ENCODE data around the gene SORCS1. TPM values are rescaled to one million over a fixed set of nuclear protein-coding genes. Genes with fewer than 3 reads are reported as not detected.

Gene SORCS1
- total and polyA plus RNA-seq, 2 experiments from 2014 or later, result 2.9 to 8.9 TPM

DNA sequence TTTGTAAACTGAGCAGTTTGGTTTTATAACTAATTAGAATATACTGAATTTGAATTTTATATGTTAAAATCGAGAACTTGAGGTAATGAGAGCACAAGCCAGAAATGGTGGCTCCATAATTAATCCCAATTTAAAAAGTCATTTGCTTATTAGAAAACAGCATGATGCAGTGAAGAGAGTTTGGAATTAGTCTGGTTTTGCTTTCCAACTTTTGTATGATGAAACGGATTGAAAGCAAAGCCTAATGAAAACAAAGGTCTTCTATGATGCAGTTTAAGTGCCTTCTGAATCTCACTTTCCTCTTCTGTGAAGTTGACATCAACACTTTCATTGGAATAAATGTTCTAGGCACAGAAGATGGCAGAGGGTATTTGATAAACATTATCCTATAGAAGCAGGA, 89.4 kb downstream of the SORCS1 start:
- DNase-seq (ENCODE audit: low spot score) (no peak), ATAC-seq (no peak)
- Mint-ChIP-seq H3K27ac (no peak overlapping the region), H3K36me3 (ENCODE audit: low read depth) (no peaks in the 10 kb centered on the region), H3K4me1 (peaks cover 19% of the 10 kb centered on the region), H3K4me3 (no peak overlapping the region), H3K27me3 (ENCODE audit: insufficient read depth, low read depth, poor library complexity) (no peaks in the 10 kb centered on the region), H3K9me3 (no peaks in the 10 kb centered on the region; the same call in 2 of the 3 replicates)
- Histone ChIP-seq H3K79me2 (replicated peaks; ENCODE audit: insufficient read depth) (no peaks in the 10 kb centered on the region), H3K4me2 (no peak overlapping the region), H3K4me3 (no peak overlapping the region), H3K36me3 (ENCODE audit: insufficient read depth) (no peaks in the 10 kb centered on the region), H3F3A (replicated peaks; ENCODE audit: low read depth) (no peaks in the 10 kb centered on the region), H3K27ac (ENCODE audit: low read depth) (no peak overlapping the region), H3K4me1 (ENCODE audit: insufficient read depth) (peaks cover 12% of the 10 kb centered on the region; the same call in 1 of the 2 replicates), H3K9me2 (ENCODE audit: insufficient read depth) (no peaks in the 10 kb centered on the region), H3K27me3 (ENCODE audit: insufficient read depth) (no peaks in the 10 kb centered on the region), H4K20me1 (replicated peaks; ENCODE audit: insufficient read depth) (no peaks in the 10 kb centered on the region), H2AFZ (no peak overlapping the region)
- TF ChIP-seq, protein P1, sequence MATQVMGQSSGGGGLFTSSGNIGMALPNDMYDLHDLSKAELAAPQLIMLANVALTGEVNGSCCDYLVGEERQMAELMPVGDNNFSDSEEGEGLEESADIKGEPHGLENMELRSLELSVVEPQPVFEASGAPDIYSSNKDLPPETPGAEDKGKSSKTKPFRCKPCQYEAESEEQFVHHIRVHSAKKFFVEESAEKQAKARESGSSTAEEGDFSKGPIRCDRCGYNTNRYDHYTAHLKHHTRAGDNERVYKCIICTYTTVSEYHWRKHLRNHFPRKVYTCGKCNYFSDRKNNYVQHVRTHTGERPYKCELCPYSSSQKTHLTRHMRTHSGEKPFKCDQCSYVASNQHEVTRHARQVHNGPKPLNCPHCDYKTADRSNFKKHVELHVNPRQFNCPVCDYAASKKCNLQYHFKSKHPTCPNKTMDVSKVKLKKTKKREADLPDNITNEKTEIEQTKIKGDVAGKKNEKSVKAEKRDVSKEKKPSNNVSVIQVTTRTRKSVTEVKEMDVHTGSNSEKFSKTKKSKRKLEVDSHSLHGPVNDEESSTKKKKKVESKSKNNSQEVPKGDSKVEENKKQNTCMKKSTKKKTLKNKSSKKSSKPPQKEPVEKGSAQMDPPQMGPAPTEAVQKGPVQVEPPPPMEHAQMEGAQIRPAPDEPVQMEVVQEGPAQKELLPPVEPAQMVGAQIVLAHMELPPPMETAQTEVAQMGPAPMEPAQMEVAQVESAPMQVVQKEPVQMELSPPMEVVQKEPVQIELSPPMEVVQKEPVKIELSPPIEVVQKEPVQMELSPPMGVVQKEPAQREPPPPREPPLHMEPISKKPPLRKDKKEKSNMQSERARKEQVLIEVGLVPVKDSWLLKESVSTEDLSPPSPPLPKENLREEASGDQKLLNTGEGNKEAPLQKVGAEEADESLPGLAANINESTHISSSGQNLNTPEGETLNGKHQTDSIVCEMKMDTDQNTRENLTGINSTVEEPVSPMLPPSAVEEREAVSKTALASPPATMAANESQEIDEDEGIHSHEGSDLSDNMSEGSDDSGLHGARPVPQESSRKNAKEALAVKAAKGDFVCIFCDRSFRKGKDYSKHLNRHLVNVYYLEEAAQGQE (IDR thresholded peaks at IDR 0.05; ENCODE audit: unreplicated experiment), result no peak
- TF ChIP-seq STAT1 (IDR thresholded peaks at IDR 0.05; ENCODE audit: unreplicated experiment) (no peak), ZNF114 (CRISPR knock-in tag; IDR thresholded peaks at IDR 0.05) (no peak)
- TF ChIP-seq, protein P2, sequence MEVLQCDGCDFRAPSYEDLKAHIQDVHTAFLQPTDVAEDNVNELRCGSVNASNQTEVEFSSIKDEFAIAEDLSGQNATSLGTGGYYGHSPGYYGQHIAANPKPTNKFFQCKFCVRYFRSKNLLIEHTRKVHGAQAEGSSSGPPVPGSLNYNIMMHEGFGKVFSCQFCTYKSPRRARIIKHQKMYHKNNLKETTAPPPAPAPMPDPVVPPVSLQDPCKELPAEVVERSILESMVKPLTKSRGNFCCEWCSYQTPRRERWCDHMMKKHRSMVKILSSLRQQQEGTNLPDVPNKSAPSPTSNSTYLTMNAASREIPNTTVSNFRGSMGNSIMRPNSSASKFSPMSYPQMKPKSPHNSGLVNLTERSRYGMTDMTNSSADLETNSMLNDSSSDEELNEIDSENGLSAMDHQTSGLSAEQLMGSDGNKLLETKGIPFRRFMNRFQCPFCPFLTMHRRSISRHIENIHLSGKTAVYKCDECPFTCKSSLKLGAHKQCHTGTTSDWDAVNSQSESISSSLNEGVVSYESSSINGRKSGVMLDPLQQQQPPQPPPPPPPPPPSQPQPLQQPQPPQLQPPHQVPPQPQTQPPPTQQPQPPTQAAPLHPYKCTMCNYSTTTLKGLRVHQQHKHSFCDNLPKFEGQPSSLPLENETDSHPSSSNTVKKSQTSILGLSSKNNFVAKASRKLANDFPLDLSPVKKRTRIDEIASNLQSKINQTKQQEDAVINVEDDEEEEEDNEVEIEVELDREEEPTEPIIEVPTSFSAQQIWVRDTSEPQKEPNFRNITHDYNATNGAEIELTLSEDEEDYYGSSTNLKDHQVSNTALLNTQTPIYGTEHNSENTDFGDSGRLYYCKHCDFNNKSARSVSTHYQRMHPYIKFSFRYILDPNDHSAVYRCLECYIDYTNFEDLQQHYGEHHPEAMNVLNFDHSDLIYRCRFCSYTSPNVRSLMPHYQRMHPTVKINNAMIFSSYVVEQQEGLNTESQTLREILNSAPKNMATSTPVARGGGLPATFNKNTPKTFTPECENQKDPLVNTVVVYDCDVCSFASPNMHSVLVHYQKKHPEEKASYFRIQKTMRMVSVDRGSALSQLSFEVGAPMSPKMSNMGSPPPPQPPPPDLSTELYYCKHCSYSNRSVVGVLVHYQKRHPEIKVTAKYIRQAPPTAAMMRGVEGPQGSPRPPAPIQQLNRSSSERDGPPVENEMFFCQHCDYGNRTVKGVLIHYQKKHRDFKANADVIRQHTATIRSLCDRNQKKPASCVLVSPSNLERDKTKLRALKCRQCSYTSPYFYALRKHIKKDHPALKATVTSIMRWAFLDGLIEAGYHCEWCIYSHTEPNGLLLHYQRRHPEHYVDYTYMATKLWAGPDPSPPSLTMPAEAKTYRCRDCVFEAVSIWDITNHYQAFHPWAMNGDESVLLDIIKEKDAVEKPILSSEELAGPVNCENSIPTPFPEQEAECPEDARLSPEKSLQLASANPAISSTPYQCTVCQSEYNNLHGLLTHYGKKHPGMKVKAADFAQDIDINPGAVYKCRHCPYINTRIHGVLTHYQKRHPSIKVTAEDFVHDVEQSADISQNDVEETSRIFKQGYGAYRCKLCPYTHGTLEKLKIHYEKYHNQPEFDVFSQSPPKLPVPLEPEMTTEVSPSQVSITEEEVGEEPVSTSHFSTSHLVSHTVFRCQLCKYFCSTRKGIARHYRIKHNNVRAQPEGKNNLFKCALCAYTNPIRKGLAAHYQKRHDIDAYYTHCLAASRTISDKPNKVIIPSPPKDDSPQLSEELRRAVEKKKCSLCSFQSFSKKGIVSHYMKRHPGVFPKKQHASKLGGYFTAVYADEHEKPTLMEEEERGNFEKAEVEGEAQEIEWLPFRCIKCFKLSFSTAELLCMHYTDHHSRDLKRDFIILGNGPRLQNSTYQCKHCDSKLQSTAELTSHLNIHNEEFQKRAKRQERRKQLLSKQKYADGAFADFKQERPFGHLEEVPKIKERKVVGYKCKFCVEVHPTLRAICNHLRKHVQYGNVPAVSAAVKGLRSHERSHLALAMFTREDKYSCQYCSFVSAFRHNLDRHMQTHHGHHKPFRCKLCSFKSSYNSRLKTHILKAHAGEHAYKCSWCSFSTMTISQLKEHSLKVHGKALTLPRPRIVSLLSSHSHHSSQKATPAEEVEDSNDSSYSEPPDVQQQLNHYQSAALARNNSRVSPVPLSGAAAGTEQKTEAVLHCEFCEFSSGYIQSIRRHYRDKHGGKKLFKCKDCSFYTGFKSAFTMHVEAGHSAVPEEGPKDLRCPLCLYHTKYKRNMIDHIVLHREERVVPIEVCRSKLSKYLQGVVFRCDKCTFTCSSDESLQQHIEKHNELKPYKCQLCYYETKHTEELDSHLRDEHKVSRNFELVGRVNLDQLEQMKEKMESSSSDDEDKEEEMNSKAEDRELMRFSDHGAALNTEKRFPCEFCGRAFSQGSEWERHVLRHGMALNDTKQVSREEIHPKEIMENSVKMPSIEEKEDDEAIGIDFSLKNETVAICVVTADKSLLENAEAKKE (CRISPR knock-in tag; IDR thresholded peaks at IDR 0.05), result no peak

All from GM23338 (cell line).